GM12878 (cell line): Measurements from ENCODE around the gene AQP3.

Source experiments
- BACH1 ChIP-seq: fragments of 450-650 bp; IDR thresholded peaks from 2 replicates; pipeline ENCODE4 v1.6.1; 2017; ENCODE audit warnings: mild to moderate bottlenecking, borderline replicate concordance
- CBX3 ChIP-seq: fragments of 200-600 bp; sonication (generic); IDR thresholded peaks from 2 replicates; pipeline ENCODE4 v1.6.1; 2016; ENCODE audit warnings: low read depth, borderline replicate concordance
- CHD4 ChIP-seq: fragments of 200-600 bp; sonication (generic); IDR thresholded peaks from 2 replicates; pipeline ENCODE4 v1.6.1; 2016; ENCODE audit warnings: mild to moderate bottlenecking
- CTCF ChIP-seq, 3 experiments: IDR thresholded peaks in 2 of 3; conservative IDR thresholded peaks in 1 of 3; 2 replicates each; pipeline ENCODE4 v1.5.1; 2011; ENCODE audit warnings: low read depth in 3 of 3, low read length in 3 of 3, mild to moderate bottlenecking in 3 of 3, control low read depth in 2 of 3, moderate library complexity in 2 of 3, inconsistent platforms in 1 of 3, mixed read lengths in 1 of 3; ENCODE audit not compliant: control insufficient read depth in 2 of 3, insufficient read depth in 1 of 3; ENCODE audit errors: extremely low read depth in 1 of 3
- EED ChIP-seq: sonication (generic); IDR thresholded peaks from 2 replicates; pipeline ENCODE4 v1.6.1; 2016; ENCODE audit warnings: antibody characterized with exemption, low read depth
- EP300 ChIP-seq, 2 experiments: fragments of 150-350 bp in 1 of 2; IDR thresholded peaks; 2 replicates each; pipeline ENCODE4 v1.6.1; 2011 to 2012; ENCODE audit warnings: low read depth in 2 of 2, low read length in 2 of 2, borderline replicate concordance in 1 of 2, improper control_type of control experiment in 1 of 2, inconsistent platforms in 1 of 2; ENCODE audit not compliant: control insufficient read depth in 1 of 2
- ETV6 ChIP-seq, 2 experiments: fragments of 450-650 bp in 1 of 2; IDR thresholded peaks in 1 of 2; conservative IDR thresholded peaks in 1 of 2; 2 replicates each; pipeline ENCODE4 v1.6.1; 2014; ENCODE audit warnings: antibody characterized with exemption in 1 of 2, borderline replicate concordance in 1 of 2, low read depth in 1 of 2, mild to moderate bottlenecking in 1 of 2, moderate library complexity in 1 of 2
- EZH2 ChIP-seq: IDR thresholded peaks from 2 replicates; pipeline ENCODE4 v1.6.1; 2012; ENCODE audit warnings: low read depth, mild to moderate bottlenecking, control low read depth, inconsistent platforms, low read length, borderline replicate concordance; ENCODE audit not compliant: control insufficient read depth
- IKZF1 ChIP-seq: fragments of 450-650 bp; conservative IDR thresholded peaks from 2 replicates; pipeline ENCODE4 v1.6.1; 2017; ENCODE audit warnings: antibody characterized with exemption, mild to moderate bottlenecking
- POLR2A ChIP-seq: IDR thresholded peaks from 2 replicates; pipeline ENCODE4 v1.6.1; 2011; ENCODE audit warnings: low read depth, mild to moderate bottlenecking, low read length
- STAT3 ChIP-seq: IDR thresholded peaks from 2 replicates; pipeline ENCODE4 v1.6.1; 2011; ENCODE audit warnings: low read depth, low read length, improper control_type of control experiment
- TF ChIP-seq, protein P1 (sequence below): IDR thresholded peaks from 2 replicates; pipeline ENCODE4 v1.6.1; 2011; ENCODE audit warnings: low read depth, low read length, improper control_type of control experiment, borderline replicate concordance
- TF ChIP-seq, protein P2 (sequence below): IDR thresholded peaks from 2 replicates; pipeline ENCODE4 v1.6.1; 2011; ENCODE audit warnings: low read depth, mild to moderate bottlenecking, low read length, moderate library complexity, borderline replicate concordance; ENCODE audit errors: extremely low read depth

- TF ChIP-seq CTCF (IDR thresholded peaks at IDR 0.05 in 2 of 3, conservative IDR thresholded peaks at IDR 0.05 in 1 of 3; ENCODE audit: control insufficient read depth in 2 of 3, extremely low read depth in 1 of 3, insufficient read depth in 1 of 3, low read depth in 3 of 3, low read length in 3 of 3) (no peak), EZH2 (no peak), EED (no peak), CBX3 (no peak), ETV6 (conservative IDR thresholded peaks at IDR 0.05 in 1 of 2, IDR thresholded peaks at IDR 0.05 in 1 of 2; ENCODE audit: borderline replicate concordance in 1 of 2, low read depth in 1 of 2) (no peak), STAT3 (no peak), CHD4 (no peak), IKZF1 (no peak), EP300 (IDR thresholded peaks at IDR 0.05; ENCODE audit: borderline replicate concordance in 1 of 2, control insufficient read depth in 1 of 2, low read depth in 2 of 2, low read length in 2 of 2) (no peak), BACH1 (no peak), POLR2A (no peak)
- TF ChIP-seq, protein P1, sequence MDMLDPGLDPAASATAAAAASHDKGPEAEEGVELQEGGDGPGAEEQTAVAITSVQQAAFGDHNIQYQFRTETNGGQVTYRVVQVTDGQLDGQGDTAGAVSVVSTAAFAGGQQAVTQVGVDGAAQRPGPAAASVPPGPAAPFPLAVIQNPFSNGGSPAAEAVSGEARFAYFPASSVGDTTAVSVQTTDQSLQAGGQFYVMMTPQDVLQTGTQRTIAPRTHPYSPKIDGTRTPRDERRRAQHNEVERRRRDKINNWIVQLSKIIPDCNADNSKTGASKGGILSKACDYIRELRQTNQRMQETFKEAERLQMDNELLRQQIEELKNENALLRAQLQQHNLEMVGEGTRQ, result no peak
- TF ChIP-seq, protein P2, sequence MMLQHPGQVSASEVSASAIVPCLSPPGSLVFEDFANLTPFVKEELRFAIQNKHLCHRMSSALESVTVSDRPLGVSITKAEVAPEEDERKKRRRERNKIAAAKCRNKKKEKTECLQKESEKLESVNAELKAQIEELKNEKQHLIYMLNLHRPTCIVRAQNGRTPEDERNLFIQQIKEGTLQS, result no peak
Measured at GRCh38 chr9:33455945-33456344, 8.6 kb upstream of the AQP3 start.
